ENCODE data around the gene HDAC4. TPM values are rescaled to one million over a fixed set of nuclear protein-coding genes. Genes with fewer than 3 reads are reported as not detected.
A peak's percentile ranks its signal among the peaks of the same experiment; 100 is the strongest.

HDAC4 gene
- total RNA-seq, 2 experiments from 2014 or later, result 32.0 to 35.6 TPM

DNA sequence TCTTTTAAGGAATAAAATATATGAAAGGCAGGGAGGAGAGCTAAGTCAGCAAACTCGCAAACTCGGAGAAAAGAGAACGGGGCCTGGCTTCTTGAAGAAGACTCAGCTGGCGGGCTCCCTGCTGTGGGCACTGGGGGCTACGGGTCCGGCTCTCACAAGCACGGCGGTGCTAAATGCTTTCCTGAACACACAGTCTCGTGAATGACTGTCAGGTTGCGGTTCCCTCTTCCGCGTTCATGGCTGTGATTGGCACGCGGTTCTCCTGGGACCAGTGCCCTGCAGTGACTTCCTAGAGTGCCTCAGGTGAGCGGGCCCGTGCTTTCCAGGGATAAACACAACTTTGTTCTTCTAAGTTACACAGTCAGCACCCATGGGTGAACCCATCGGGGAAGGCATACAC, 208.4 kb downstream of the HDAC4 start:
- intact Hi-C loops (cut with micrococcal nuclease), result no loop called here
- no peak overlapping the region for H3K27ac Mint-ChIP-seq
- peaks cover 2% of the 10 kb centered on the region for H3K9me3 Mint-ChIP-seq
- CTCF ChIA-PET, result no interaction called here
- no peak for DNase-seq
- H3K27me3 Mint-ChIP-seq (ENCODE audit: low read depth), result no peaks in the 10 kb centered on the region
- peaks cover 11% of the 10 kb centered on the region for H3K4me1 Mint-ChIP-seq (ENCODE audit: low read depth)
- no peak overlapping the region for H3K4me3 Mint-ChIP-seq
- H3K36me3 Mint-ChIP-seq (ENCODE audit: low read depth), result peaks cover 20% of the 10 kb centered on the region

DNA sequence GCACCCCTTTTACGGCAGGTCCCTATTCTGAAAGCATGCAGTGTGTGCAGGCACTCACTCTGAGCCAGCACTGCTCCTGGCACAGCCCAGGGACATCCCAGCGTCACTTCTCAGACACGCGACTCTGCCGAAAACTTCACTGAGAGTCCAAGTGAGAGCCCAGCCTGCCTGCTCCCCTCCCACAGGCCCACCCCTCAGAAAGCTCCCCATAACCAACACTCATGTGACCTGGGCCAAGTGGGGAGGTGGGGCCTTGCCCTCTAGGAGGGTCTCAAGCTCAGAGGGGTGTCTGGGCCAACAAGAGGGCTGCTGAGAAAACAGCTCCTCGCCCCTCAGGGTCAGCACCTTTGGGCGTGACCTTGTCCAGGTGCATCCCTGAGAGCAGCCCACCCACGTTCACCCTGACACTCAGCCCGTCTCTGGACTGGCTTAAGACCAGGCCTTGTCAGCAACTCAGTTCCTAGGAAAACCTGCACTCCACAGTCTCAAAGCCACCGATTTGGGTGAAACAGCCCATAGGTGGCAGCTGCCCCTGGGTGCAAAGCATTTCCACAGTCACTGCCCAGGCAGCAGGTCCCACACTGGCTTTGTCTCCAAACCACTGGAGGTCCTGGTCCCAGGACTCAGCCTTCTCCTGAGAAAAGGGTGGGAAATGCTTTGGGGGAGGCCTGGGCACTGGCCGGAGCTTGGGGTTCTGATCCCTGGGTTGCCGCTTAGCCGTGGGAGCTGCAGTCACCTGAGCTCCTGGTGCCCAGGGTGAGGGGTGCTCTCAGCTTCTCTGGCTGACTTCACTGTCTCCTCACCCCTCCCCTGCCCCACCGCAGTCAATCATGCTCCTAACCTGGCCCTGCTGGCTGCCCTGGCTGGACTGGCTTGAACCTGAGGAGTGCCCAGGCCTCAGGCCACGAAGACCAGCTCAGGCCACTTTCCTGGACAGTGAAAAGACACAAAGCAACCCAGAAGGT, 209.6 kb downstream of the HDAC4 start:
- H3K9me3 Mint-ChIP-seq, result peaks cover 2% of the 10 kb centered on the region
- peaks cover 9% of the 10 kb centered on the region for H3K4me1 Mint-ChIP-seq (ENCODE audit: low read depth)
- no peak for DNase-seq
- H3K27me3 Mint-ChIP-seq (ENCODE audit: low read depth), result no peaks in the 10 kb centered on the region
- H3K36me3 Mint-ChIP-seq (ENCODE audit: low read depth), result peaks cover 22% of the 10 kb centered on the region
- no peak overlapping the region for H3K27ac Mint-ChIP-seq
- no peak overlapping the region for H3K4me3 Mint-ChIP-seq
- CTCF ChIA-PET, result no interaction called here
- intact Hi-C loops (cut with micrococcal nuclease), result no loop called here

DNA sequence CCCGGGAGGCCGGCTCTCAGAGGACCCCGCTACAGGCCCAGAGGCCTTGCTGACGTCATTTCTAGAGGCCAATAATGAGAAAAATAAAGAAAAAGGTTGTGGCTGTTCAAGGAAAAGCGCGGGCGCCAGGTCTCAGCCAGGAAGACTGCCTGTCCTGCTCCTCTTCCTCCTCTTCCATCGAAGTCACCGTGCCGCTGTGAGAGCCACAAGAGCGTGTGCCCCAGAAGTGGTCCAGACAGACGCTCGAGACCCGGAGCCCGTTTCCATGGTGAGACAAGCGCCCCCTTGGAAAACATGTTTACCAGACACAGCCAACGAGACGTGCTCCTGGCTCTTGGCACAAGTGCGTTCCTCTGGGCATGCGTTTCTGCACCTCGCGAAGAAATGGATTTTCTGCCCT, 210.5 kb downstream of the HDAC4 start:
- Mint-ChIP-seq H3K4me3 (no peak overlapping the region), H3K27ac (peak overlapping the region; percentile 53), H3K4me1 (ENCODE audit: low read depth) (peaks cover 4% of the 10 kb centered on the region), H3K9me3 (peaks cover 2% of the 10 kb centered on the region), H3K27me3 (ENCODE audit: low read depth) (no peaks in the 10 kb centered on the region), H3K36me3 (ENCODE audit: low read depth) (peaks cover 24% of the 10 kb centered on the region)
- intact Hi-C loops (cut with micrococcal nuclease), result no loop called here
- no peak for DNase-seq
- CTCF ChIA-PET, result no interaction called here

DNA sequence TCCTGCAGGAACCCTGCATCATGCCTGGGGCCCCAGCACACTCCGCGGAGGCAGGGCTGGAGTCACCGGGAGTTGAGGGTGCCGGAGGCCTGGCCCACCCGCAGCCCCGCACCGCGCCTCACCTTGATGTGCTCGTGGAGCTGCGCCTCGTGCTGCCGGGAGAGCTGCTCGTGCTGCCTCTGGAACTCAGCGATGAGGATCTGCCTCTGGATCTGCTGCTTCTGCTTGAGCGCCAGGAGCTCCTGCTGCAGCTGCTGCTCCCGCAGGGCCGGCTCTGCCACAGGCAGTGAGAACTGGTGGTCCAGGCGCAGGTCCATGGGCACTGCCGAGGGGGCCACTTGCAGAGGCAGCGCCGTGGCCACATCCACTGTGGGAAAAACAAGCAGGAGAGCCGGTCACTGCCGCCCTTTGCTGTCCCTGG, 211.1 kb downstream of the HDAC4 start:
- CTCF ChIA-PET, result no interaction called here
- DNase-seq, result no peak
- no peak overlapping the region for H3K4me3 Mint-ChIP-seq
- intact Hi-C loops (cut with micrococcal nuclease), result no loop called here
- peaks cover 2% of the 10 kb centered on the region for H3K9me3 Mint-ChIP-seq
- peaks cover 24% of the 10 kb centered on the region for H3K36me3 Mint-ChIP-seq (ENCODE audit: low read depth)
- H3K27ac Mint-ChIP-seq, result no peak overlapping the region
- H3K27me3 Mint-ChIP-seq (ENCODE audit: low read depth), result no peaks in the 10 kb centered on the region
- peaks cover 4% of the 10 kb centered on the region for H3K4me1 Mint-ChIP-seq (ENCODE audit: low read depth)

DNA sequence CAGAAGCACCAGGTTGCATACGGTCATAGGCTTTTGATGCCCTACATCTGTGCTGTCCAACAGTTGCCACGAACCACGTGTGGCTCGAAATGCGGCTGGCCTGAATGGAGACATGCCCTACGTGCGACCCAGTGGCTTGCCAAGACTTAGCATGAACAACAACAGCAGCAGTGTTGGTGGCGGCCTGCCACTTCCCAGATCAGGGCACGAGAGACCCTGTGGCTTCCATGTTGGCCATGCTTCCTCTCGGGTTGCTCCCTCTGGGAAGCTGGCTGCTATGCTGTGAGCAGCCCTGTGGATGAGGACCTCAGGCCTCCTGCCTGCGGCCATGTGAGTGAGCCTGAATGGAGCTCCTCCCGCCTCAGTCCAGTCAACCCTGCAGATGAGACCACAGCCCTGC, 212.3 kb downstream of the HDAC4 start:
- Mint-ChIP-seq H3K4me3 (no peak overlapping the region), H3K36me3 (ENCODE audit: low read depth) (peaks cover 26% of the 10 kb centered on the region)

DNA sequence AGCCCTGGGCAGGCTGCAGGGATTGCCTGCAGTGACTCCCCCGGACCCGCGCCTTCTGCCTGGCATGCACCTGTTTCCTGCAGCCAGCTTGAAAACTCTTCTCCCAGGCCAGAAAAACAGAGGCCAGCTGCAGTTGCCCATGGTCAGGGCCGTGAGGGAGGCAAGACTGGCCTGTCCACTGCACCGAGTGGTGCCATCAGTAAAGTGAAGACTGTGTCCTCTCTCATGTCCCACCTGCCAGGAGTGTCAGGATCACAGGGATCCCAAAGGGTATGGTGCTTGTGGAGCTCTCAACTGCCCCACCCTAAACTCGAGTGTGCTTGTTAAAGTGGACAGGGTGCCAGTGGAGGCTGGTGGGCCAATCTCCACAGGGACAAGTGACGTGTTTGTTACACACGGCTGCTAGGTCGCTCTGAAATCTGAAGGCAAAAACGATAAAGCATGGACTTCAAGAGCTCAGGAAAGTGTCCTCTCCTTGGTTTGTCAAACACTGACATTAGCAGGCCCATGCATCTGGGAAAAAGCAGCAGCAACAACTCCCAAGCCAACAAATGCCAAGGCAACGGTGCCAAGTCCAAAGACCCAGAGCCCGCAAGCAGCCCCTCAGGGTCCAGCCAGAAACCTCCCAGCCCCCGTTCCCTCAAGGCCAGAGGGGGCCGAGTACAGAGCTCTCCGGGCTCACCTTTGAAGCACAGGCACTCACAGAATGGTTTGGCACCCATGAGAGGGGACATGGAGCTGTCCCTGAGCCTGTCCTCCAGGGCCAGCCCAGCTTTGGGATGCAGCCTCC, 213.2 kb downstream of the HDAC4 start:
- DNase-seq, result no peak
- H3K36me3 Mint-ChIP-seq (ENCODE audit: low read depth), result peaks cover 26% of the 10 kb centered on the region
- CTCF ChIA-PET, result interaction anchor here (0.9 kb wide), 1 partner anchor 56 kb away, joined by 3 read pairs; no protein-coding TSS in a partner anchor
- peaks cover 4% of the 10 kb centered on the region for H3K4me1 Mint-ChIP-seq (ENCODE audit: low read depth)
- H3K27ac Mint-ChIP-seq, result no peak overlapping the region
- H3K4me3 Mint-ChIP-seq, result no peak overlapping the region
- intact Hi-C loops (cut with micrococcal nuclease), result no loop called here
- no peaks in the 10 kb centered on the region for H3K27me3 Mint-ChIP-seq (ENCODE audit: low read depth)
- H3K9me3 Mint-ChIP-seq, result peaks cover 2% of the 10 kb centered on the region

More for the DNA sequence above, 212.3 kb downstream of the HDAC4 start:
- no peaks in the 10 kb centered on the region for H3K27me3 Mint-ChIP-seq (ENCODE audit: low read depth)
- peaks cover 2% of the 10 kb centered on the region for H3K9me3 Mint-ChIP-seq
- DNase-seq, result no peak
- intact Hi-C loops (cut with micrococcal nuclease), result no loop called here
- peaks cover 4% of the 10 kb centered on the region for H3K4me1 Mint-ChIP-seq (ENCODE audit: low read depth)
- CTCF ChIA-PET, result no interaction called here
- H3K27ac Mint-ChIP-seq, result no peak overlapping the region

DNA sequence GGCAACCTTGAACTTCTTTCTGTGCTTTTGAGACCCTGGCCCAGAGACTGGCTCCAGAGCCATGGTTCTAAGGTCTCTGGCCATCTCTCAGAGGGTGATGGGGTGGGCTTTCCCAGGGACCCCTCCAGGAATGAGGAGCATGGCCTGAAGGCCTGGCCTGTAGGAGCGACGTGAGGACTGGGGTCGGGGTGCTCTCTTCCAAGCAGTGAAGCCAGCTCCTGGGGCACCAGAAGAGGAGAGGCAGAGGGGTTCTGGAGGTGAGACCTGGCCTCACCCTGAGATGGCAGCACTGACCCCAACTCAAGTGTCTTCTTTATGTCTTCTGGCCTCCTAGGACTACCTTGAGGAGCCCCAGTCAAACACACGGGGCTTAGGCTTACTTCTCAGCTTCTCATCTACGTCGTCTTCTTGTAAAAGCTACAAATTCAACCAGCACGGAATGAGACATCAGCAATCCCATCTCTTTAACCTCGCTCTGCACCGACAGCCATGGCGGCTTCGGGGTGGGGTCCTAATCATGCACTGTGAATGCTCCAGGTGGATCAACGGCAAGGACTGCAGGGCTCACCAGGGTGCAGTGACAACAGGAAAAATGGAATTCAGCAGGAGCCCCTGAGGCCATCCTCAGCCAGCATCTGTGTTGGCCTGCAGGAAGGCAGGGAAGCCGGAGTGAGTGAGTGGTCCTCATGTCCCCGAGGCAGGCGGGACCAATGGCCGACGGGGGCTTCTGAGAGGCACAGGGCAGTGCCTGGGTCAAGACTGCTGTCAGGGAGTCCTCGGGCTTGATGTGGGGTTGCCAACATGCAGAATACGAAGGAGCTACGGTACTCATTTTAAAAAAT, 214.1 kb downstream of the HDAC4 start:
- no peak for DNase-seq
- H3K36me3 Mint-ChIP-seq (ENCODE audit: low read depth), result peaks cover 26% of the 10 kb centered on the region
- no peak overlapping the region for H3K27ac Mint-ChIP-seq
- CTCF ChIA-PET, result no interaction called here
- peaks cover 2% of the 10 kb centered on the region for H3K9me3 Mint-ChIP-seq
- intact Hi-C loops (cut with micrococcal nuclease), result no loop called here
- no peaks in the 10 kb centered on the region for H3K27me3 Mint-ChIP-seq (ENCODE audit: low read depth)
- H3K4me3 Mint-ChIP-seq, result no peak overlapping the region
- H3K4me1 Mint-ChIP-seq (ENCODE audit: low read depth), result peaks cover 4% of the 10 kb centered on the region

DNA sequence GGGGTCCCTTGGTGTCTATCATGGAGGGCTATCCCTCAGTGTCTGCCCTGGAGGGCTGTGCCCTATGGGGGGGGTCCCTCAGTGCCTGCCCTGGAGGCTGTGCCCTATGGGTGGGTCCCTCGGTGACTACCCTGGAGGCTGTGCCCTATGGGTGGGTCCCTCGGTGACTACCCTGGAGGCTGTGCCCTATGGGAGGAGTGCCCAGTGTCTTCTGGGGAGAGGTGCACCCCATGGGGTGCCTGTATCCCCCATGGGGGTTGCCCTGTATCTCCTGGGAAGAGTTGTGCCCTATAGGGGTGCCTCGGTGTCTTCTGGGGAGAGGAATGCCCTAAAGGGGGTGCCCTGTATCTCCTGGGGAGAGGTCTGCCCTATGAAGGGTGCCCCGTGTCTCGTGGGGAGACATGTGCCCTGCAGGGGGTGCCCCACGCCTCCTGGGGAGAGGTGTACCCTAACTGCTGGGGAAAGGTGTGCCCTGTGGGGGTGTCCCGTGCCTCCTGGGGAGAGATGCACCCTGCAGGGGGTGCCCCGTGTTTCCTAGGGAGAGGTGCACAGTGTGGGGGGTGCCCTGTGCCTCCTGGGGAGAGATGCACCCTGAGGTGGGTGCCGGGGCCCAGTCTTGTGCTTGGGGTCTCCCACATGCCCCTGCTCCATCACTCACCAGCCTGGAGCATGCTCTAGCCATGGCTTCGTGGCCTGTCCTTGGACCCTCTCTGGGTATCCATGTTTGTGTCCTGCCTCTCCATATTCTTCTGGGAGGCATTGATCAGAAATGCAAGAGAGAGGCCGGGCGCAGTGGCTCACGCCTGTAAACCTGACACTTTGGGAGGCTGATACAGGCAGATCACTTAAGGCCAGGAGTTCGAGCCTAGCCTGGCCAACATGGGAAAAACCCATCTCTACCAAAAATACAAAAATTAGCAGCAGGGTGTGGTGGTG, 215.6 kb downstream of the HDAC4 start:
- Mint-ChIP-seq H3K4me1 (ENCODE audit: low read depth) (no peaks in the 10 kb centered on the region), H3K27ac (no peak overlapping the region), H3K27me3 (ENCODE audit: low read depth) (no peaks in the 10 kb centered on the region), H3K4me3 (no peak overlapping the region), H3K9me3 (peaks cover 2% of the 10 kb centered on the region), H3K36me3 (ENCODE audit: low read depth) (peaks cover 31% of the 10 kb centered on the region)
- CTCF ChIA-PET, result no interaction called here
- intact Hi-C loops (cut with micrococcal nuclease), result no loop called here
- no peak for DNase-seq

DNA sequence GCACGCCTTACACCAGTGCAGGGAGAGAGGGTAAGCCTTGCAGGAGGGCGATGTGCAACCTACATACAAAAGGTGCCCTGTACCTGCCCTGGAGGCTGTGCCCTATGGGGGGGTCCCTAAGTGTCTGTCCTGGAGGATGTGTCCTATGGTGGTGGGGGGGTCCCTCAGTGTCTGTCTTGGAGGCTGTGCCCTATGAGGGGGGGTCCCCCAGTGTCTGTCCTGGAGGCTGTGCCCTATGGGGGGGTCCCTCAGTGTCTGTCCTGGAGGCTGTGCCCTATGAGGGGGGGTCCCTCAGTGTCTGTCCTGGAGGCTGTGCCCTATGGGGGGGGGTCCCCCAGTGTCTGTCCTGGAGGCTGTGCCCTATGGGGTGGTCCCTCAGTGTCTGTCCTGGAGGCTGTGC, 216.6 kb downstream of the HDAC4 start:
- intact Hi-C loops (cut with micrococcal nuclease), result no loop called here
- DNase-seq, result no peak
- CTCF ChIA-PET, result no interaction called here
- Mint-ChIP-seq H3K27ac (no peak overlapping the region), H3K27me3 (ENCODE audit: low read depth) (no peaks in the 10 kb centered on the region), H3K4me3 (no peak overlapping the region), H3K4me1 (ENCODE audit: low read depth) (no peaks in the 10 kb centered on the region), H3K9me3 (no peaks in the 10 kb centered on the region), H3K36me3 (ENCODE audit: low read depth) (peaks cover 30% of the 10 kb centered on the region)

DNA sequence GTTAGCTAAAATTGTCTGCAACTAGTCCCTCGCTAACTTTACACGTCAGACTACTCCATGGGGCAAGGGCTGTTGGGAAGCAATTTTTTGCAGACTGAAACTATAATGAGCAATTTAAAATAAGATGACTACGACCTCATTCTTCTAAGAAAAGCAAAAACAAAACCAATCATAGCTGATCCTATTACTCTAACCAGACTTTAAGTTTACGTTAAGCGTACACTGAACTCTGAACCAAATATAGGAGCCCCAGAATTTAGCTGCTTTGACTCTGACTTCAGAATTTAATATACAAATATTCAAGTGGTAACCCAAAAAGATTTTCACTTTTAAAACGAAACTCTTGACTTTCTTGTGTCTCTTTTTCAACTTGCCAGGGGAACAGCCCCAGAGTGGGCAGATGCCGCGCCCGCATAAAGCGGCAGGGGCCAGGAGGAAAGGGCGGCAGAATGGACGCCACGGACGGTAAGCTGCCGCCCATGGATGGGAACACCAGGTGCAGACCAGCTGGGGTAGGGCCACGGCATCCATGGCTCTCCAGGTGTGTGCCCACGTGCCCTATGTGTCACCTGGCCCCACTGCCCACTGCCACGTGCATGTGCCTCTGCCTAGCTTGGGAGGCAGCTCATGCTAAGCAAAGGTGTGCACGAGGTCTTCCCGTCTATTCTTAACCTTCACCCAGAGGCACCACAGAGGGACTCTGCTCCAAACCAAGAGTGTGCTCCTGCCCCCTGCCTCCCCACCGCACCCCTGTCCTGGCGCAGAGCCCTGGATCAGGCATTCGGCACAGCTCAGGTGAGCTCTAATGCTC, 217.6 kb downstream of the HDAC4 start:
- H3K9me3 Mint-ChIP-seq, result peaks cover 2% of the 10 kb centered on the region
- no peak overlapping the region for H3K4me3 Mint-ChIP-seq
- H3K36me3 Mint-ChIP-seq (ENCODE audit: low read depth), result peaks cover 34% of the 10 kb centered on the region
- intact Hi-C loops (cut with micrococcal nuclease), result no loop called here
- no peaks in the 10 kb centered on the region for H3K4me1 Mint-ChIP-seq (ENCODE audit: low read depth)
- CTCF ChIA-PET, result interaction anchor here (0.7 kb wide), 1 partner anchor 8 kb away, joined by 3 read pairs; no protein-coding TSS in a partner anchor
- peak overlapping the region; percentile 36 for H3K27ac Mint-ChIP-seq
- no peaks in the 10 kb centered on the region for H3K27me3 Mint-ChIP-seq (ENCODE audit: low read depth)
- DNase-seq, result no peak
